HG02798 (cell line): Measurements from ENCODE around the gene KRTAP5-9.
"Not testable (repeated sequence)": the region's sequence is repeated elsewhere in the genome, so short reads cannot be mapped to it uniquely, and the experiment has no call there.

Experiments used
- ATAC-seq: cut with Tn5 transposase; IDR thresholded peaks from one replicate; pipeline ENCODE4 v1.9.1; 2021; ENCODE audit warnings: mild to moderate bottlenecking; ENCODE audit not compliant: unreplicated experiment, poor library complexity

The KRTAP5-9 gene

GRCh38 chr11:71580057-71581003 is 32.1 kb downstream of the KRTAP5-9 start:
- no peak for ATAC-seq

DNA sequence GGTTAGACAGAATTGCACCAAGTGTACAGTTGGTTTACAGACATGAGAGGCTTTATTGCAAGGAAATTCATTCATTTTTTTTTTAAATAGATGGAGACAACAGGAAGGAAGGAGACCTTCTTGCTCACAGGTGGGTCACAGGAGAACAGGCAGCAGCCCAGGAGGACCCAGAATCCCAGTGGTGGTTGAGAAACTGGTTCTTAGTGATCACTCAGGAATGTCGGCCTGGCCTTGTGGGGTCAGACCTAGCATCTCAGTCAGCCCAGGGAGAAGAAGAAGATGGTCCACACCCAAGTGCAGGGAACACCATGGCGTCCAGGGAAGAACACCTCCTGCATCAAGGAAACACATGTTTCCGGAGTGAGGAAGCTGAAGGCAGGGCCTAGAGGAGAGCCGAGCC is 33.6 kb downstream of the KRTAP5-9 start:
- ATAC-seq = no peak

- no peak for ATAC-seq
Observed at GRCh38 chr11:71582309-71582895, 34.2 kb downstream of the KRTAP5-9 start, which contains the start of gene KRTAP5-11. Gene KRTAP5-11 (minus strand): TSS chr11:71582875. CDS start chr11:71582837, 38 bp downstream.

DNA sequence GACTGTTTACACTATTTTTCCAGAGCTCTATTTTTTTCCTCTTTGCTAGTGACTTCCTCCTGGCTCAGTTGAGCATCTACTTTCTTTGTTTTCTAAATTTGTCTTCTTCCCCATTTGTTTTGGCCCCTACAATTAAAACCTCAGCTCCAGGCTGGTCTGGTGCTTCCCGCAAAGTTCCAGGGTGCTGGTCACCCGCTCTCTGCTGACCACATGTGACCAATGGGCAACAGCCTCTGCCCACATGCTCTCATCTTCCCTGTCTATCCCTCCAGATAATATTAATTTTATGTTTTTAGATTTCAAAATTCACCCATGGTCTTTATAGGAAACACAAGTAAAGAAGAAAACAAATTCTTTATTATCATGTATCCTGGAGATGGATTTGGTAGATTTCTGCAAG is 34.7 kb downstream of the KRTAP5-9 start:
- ATAC-seq = not testable (repeated sequence)

GRCh38 chr11:71585673-71586072 is 37.5 kb downstream of the KRTAP5-9 start:
- not testable (repeated sequence) for ATAC-seq

DNA sequence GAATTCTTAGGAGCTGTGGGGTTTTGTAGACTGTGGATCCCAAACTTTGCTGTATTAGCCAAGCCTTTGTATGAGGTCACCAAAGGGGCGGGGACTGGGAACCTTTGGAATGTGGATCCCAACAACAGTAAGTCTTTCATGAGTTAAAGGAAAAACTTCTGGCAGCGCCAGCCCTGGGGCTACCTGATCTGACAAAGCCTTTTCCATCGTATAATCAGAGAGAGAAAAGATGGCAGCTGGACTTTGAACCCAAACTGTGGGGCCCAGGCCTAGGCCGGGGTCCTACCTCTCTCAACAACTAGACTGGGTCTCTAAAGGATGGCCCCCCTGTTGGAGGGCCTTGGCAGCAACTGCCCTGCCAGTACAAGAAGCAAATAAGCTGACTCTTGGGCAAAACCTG is 40.1 kb downstream of the KRTAP5-9 start:
- ATAC-seq = not testable (repeated sequence)

GRCh38 chr11:71588822-71589545 is 40.8 kb downstream of the KRTAP5-9 start:
- not testable (repeated sequence) for ATAC-seq

GRCh38 chr11:71589546-71589920 is 41.3 kb downstream of the KRTAP5-9 start:
- ATAC-seq = not testable (repeated sequence)
